Rectal smooth muscle tissue (tissue), 1 donor: Measurements from ENCODE around the gene PRF1.

Experiments used
- H3K27ac ChIP-seq: one replicate; pipeline ENCODE4 v1.7.0; 2013; ENCODE audit warnings: low read depth, low read length, inconsistent platforms
- H3K27me3 ChIP-seq: one replicate; pipeline ENCODE4 v1.7.0; 2013; ENCODE audit warnings: low read length; ENCODE audit not compliant: control insufficient read depth, insufficient read depth
- H3K36me3 ChIP-seq: one replicate; pipeline ENCODE4 v1.7.0; 2013; ENCODE audit warnings: low read length; ENCODE audit not compliant: control insufficient read depth, insufficient read depth
- H3K4me1 ChIP-seq: one replicate; pipeline ENCODE4 v1.7.0; 2013; ENCODE audit warnings: low read length; ENCODE audit not compliant: control insufficient read depth, insufficient read depth
- H3K4me3 ChIP-seq: one replicate; pipeline ENCODE4 v1.7.0; 2013; ENCODE audit warnings: low read length
- H3K9ac ChIP-seq: one replicate; pipeline ENCODE4 v1.7.0; 2013; ENCODE audit warnings: low read length

The PRF1 gene

GRCh38 chr10:70596860-70597809 lies 5.4 kb downstream of the PRF1 start:
- no peaks in the 10 kb centered on the region for H3K36me3 ChIP-seq
- no peak overlapping the region for H3K4me3 ChIP-seq
- no peak overlapping the region for H3K9ac ChIP-seq
- no peaks in the 10 kb centered on the region for H3K27me3 ChIP-seq
- no peaks in the 10 kb centered on the region for H3K4me1 ChIP-seq
- no peak overlapping the region for H3K27ac ChIP-seq

- no peaks in the 10 kb centered on the region for H3K36me3 ChIP-seq
- H3K27me3 ChIP-seq, result no peaks in the 10 kb centered on the region
- no peak overlapping the region for H3K27ac ChIP-seq
- H3K4me1 ChIP-seq, result no peaks in the 10 kb centered on the region
- no peak overlapping the region for H3K4me3 ChIP-seq
- H3K9ac ChIP-seq, result no peak overlapping the region
Measured at GRCh38 chr10:70596110-70596798, 6.3 kb downstream of the PRF1 start.

- Histone ChIP-seq H3K27me3 (no peaks in the 10 kb centered on the region), H3K36me3 (no peaks in the 10 kb centered on the region), H3K9ac (no peak overlapping the region), H3K4me3 (no peak overlapping the region), H3K4me1 (no peaks in the 10 kb centered on the region), H3K27ac (no peak overlapping the region)
Measured at GRCh38 chr10:70595566-70596016, 7.0 kb downstream of the PRF1 start.

DNA sequence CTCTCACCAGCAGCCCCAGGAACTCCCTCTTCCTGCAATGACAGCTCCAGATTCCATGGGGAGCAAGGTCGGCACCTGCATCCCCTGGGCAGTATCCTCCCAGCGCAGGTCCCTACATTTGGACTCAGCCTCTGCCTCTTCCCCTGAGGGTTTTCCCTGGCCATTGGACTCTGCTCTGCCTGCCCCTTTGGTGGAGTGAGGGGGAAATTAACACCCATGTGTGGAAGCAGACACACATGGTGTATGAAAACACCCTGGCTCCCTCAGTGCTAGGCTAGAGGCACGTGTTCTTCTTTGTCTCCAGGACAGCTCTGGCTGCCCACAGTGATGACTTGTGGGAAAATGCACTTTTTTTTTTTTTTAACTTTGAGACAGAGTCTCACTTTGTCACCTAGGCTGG lies 8.4 kb downstream of the PRF1 start:
- Histone ChIP-seq H3K27ac (no peak overlapping the region), H3K27me3 (no peaks in the 10 kb centered on the region), H3K4me1 (no peaks in the 10 kb centered on the region), H3K36me3 (no peaks in the 10 kb centered on the region), H3K4me3 (no peak overlapping the region), H3K9ac (no peak overlapping the region)

DNA sequence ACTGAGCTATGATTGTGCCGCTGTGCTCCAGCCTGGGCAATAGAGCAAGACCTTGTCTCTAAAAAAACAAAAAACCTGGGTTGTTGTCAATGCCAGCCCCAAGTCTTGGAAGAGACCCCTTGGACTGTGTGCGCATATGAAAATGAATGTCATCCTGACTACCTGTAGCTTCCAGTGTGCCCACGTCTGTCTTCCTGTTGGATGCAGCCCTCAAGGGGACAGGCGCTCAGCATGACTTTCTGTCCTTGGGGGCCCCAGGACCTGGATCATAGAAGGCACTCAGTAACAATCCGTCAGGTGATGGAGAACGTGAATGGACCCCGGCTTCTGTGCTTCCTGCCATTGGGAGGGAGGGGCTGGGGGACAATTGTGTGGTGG lies 9.0 kb downstream of the PRF1 start:
- Histone ChIP-seq H3K27me3 (no peaks in the 10 kb centered on the region), H3K4me1 (no peaks in the 10 kb centered on the region), H3K9ac (no peak overlapping the region), H3K4me3 (no peak overlapping the region), H3K27ac (no peak overlapping the region), H3K36me3 (no peaks in the 10 kb centered on the region)

GRCh38 chr10:70592746-70593512 lies 9.6 kb downstream of the PRF1 start:
- Histone ChIP-seq H3K27me3 (no peaks in the 10 kb centered on the region), H3K9ac (no peak overlapping the region), H3K4me3 (no peak overlapping the region), H3K36me3 (no peaks in the 10 kb centered on the region), H3K4me1 (no peaks in the 10 kb centered on the region), H3K27ac (no peak overlapping the region)

- H3K36me3 ChIP-seq, result no peaks in the 10 kb centered on the region
- H3K4me1 ChIP-seq, result no peaks in the 10 kb centered on the region
- H3K27me3 ChIP-seq, result no peaks in the 10 kb centered on the region
- no peak overlapping the region for H3K9ac ChIP-seq
- H3K27ac ChIP-seq, result no peak overlapping the region
- H3K4me3 ChIP-seq, result no peak overlapping the region
Measured at GRCh38 chr10:70592186-70592735, 10.3 kb downstream of the PRF1 start.

DNA sequence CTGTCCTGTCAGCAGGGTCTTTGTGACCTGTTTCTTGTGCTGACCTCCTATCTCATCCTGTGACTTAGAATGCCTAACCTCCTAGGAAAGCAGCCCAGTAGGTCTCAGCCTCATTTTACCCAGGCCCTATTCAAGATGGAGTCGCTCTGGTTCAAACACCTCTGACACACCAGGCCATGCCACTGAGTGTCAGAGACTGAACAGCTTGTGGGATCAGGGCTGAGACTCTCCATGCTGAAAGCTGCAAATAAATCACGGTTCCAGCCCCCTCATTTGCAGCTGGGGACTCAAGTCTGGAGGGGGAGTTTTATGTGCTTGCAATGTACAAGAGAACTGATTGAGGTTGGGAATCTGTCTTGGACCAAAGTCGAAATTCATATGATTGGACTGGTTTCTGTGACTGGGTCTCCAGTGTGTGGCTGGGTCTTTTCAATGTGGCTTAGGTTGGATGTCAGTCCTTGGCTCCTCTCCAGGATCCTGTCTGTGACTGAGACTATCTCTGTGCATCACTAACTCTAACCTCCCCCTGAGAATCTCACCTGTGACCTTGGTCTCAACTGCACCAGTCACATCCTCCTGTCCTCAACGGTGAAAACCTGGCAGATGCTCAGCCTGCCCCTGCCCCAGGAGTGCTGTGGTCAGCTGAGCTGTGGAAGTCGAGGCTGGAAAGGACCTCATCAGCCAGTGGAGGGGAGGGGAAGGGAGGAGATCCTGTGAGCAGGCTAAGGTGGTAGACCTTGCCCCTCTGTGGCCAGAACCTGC lies 11.7 kb downstream of the PRF1 start:
- H3K27me3 ChIP-seq, result no peaks in the 10 kb centered on the region
- no peaks in the 10 kb centered on the region for H3K4me1 ChIP-seq
- no peaks in the 10 kb centered on the region for H3K36me3 ChIP-seq
- no peak overlapping the region for H3K27ac ChIP-seq
- H3K9ac ChIP-seq, result no peak overlapping the region
- no peak overlapping the region for H3K4me3 ChIP-seq

- no peak overlapping the region for H3K9ac ChIP-seq
- H3K27ac ChIP-seq, result no peak overlapping the region
- no peaks in the 10 kb centered on the region for H3K36me3 ChIP-seq
- H3K27me3 ChIP-seq, result no peaks in the 10 kb centered on the region
- no peak overlapping the region for H3K4me3 ChIP-seq
- H3K4me1 ChIP-seq, result no peaks in the 10 kb centered on the region
Measured at GRCh38 chr10:70589762-70590654, 12.5 kb downstream of the PRF1 start.

GRCh38 chr10:70588859-70589570 lies 13.5 kb downstream of the PRF1 start:
- no peaks in the 10 kb centered on the region for H3K4me1 ChIP-seq
- no peaks in the 10 kb centered on the region for H3K27me3 ChIP-seq
- H3K27ac ChIP-seq, result peak overlapping the region; percentile 23
- no peaks in the 10 kb centered on the region for H3K36me3 ChIP-seq
- H3K9ac ChIP-seq, result no peak overlapping the region
- no peak overlapping the region for H3K4me3 ChIP-seq
